NB4 (cell line): ENCODE measurements around the gene EFCAB7.
A peak's percentile ranks its signal among the peaks of the same experiment; 100 is the strongest.

ENCODE experiments used
- POLR2A ChIP-seq: IDR thresholded peaks from 2 replicates; pipeline ENCODE4 v1.6.1; 2011; ENCODE audit warnings: mild to moderate bottlenecking; ENCODE audit not compliant: insufficient read length; ENCODE audit errors: extremely low read depth
- TF ChIP-seq, protein P1 (sequence below): IDR thresholded peaks from one replicate; pipeline ENCODE4 v1.5.1; 2012; ENCODE audit warnings: low read depth, low read length
- TF ChIP-seq, protein P2 (sequence below): IDR thresholded peaks from 2 replicates; pipeline ENCODE4 v1.6.1; 2011; ENCODE audit warnings: low read depth, low read length

DNA sequence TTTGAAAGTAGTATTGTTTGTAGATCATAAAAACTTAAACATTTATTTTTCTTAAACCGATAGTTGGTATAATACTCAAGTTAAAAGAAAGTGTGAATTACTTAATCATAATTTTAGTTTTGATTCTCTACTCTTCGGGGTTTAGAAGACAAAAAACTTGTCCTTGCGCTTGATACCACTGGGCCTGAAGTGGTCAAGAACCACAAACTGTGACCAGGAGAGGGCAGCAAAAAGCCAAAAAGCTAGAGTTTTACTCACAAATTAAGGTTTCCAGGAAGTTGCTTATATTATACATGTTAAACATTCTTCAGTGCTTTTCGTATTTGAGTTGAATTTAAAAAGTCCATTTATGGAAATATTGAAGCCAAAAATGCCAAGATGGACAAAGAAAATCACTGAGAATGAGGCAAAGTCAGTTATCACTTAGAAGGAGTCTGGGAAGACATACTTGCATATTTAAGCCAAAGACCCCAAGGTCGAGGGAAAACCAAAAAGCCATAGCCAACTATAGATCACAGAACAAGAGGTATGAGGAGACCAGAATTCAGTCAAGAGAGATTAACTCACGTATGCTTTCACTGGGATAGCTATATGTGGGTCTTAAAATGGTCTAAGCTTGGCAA, 34.2 kb downstream of the EFCAB7 start:
- TF ChIP-seq, protein P1, sequence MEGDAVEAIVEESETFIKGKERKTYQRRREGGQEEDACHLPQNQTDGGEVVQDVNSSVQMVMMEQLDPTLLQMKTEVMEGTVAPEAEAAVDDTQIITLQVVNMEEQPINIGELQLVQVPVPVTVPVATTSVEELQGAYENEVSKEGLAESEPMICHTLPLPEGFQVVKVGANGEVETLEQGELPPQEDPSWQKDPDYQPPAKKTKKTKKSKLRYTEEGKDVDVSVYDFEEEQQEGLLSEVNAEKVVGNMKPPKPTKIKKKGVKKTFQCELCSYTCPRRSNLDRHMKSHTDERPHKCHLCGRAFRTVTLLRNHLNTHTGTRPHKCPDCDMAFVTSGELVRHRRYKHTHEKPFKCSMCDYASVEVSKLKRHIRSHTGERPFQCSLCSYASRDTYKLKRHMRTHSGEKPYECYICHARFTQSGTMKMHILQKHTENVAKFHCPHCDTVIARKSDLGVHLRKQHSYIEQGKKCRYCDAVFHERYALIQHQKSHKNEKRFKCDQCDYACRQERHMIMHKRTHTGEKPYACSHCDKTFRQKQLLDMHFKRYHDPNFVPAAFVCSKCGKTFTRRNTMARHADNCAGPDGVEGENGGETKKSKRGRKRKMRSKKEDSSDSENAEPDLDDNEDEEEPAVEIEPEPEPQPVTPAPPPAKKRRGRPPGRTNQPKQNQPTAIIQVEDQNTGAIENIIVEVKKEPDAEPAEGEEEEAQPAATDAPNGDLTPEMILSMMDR = peak; percentile 55
- no peak for TF ChIP-seq POLR2A
- TF ChIP-seq, protein P2, sequence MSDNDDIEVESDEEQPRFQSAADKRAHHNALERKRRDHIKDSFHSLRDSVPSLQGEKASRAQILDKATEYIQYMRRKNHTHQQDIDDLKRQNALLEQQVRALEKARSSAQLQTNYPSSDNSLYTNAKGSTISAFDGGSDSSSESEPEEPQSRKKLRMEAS = no peak
